CD14-positive monocyte (primary cell): ENCODE results near the gene SESN3. TPM values are rescaled to one million over a fixed set of nuclear protein-coding genes. Genes with fewer than 3 reads are reported as not detected.
A peak's percentile ranks its signal among the peaks of the same experiment; 100 is the strongest.

ENCODE experiments used
- DNase-seq, 3 donors: peaks; one replicate each; pipeline ENCODE4 v3.0.0-alpha.2; 2011 to 2022
- H2AFZ ChIP-seq: 2 replicates; pipeline ENCODE4 v1.6.0; 2012; ENCODE audit warnings: mild to moderate bottlenecking, low read depth, low read length, inconsistent platforms; ENCODE audit not compliant: insufficient read depth, poor library complexity, severe bottlenecking
- H3K27ac ChIP-seq, 2 donors: 1 replicate in 1 of 2; 2 replicates in 1 of 2; pipeline ENCODE4 v1.5.1; 2012 to 2013; ENCODE audit warnings: low read length in 2 of 2, control low read depth in 1 of 2, inconsistent platforms in 1 of 2, low read depth in 1 of 2, mild to moderate bottlenecking in 1 of 2
- H3K27me3 ChIP-seq, 2 donors: one replicate each; pipeline versions ENCODE4 v1.6.0 to v1.6.1; 2011 to 2013; ENCODE audit warnings: low read length in 2 of 2; ENCODE audit not compliant: control insufficient read depth in 2 of 2, insufficient read depth in 2 of 2
- H3K36me3 ChIP-seq, 2 donors: replicated peaks in 1 of 2; 1 replicate in 1 of 2; 2 replicates in 1 of 2; pipeline versions ENCODE4 v1.5.1 to v1.6.1; 2012 to 2013; ENCODE audit warnings: low read length in 2 of 2, control low read depth in 1 of 2, inconsistent platforms in 1 of 2, mild to moderate bottlenecking in 1 of 2; ENCODE audit not compliant: insufficient read depth in 2 of 2, control insufficient read depth in 1 of 2
- H3K4me1 ChIP-seq, 2 donors: 1 replicate in 1 of 2; 2 replicates in 1 of 2; pipeline versions ENCODE4 v1.5.1 to v1.6.1; 2012 to 2013; ENCODE audit warnings: low read length in 2 of 2, control low read depth in 1 of 2, inconsistent platforms in 1 of 2, mild to moderate bottlenecking in 1 of 2, moderate library complexity in 1 of 2; ENCODE audit not compliant: insufficient read depth in 2 of 2, control insufficient read depth in 1 of 2
- H3K4me2 ChIP-seq: replicated peaks from 2 replicates; pipeline ENCODE3; 2012; ENCODE audit warnings: low read length, moderate library complexity, mild to moderate bottlenecking; ENCODE audit not compliant: poor library complexity, severe bottlenecking; ENCODE audit errors: extremely low read depth
- H3K4me3 ChIP-seq, 3 experiments: fragments of 200-600 bp in 1 of 3; sonication (generic) in 1 of 3; replicated peaks in 1 of 3; 1 replicate in 2 of 3; 2 replicates in 1 of 3; pipeline ENCODE4 v1.5.1; 2011 to 2013; ENCODE audit warnings: low read length in 3 of 3, mild to moderate bottlenecking in 3 of 3, control low read depth in 2 of 3, low read depth in 2 of 3, inconsistent platforms in 1 of 3, moderate library complexity in 1 of 3
- H3K79me2 ChIP-seq: 2 replicates; pipeline ENCODE4 v1.6.0; 2012; ENCODE audit warnings: mild to moderate bottlenecking, control low read depth, inconsistent platforms, low read length, moderate library complexity; ENCODE audit not compliant: insufficient read depth
- H3K9ac ChIP-seq: 2 replicates; pipeline ENCODE4 v1.6.0; 2017; ENCODE audit warnings: low read length, mild to moderate bottlenecking; ENCODE audit not compliant: insufficient read depth, poor library complexity, severe bottlenecking
- H3K9me3 ChIP-seq, 2 donors: replicated peaks in 1 of 2; 1 replicate in 1 of 2; 2 replicates in 1 of 2; pipeline versions ENCODE4 v1.5.1 to v1.6.1; 2012 to 2013; ENCODE audit warnings: low read length in 2 of 2, control low read depth in 1 of 2; ENCODE audit not compliant: control insufficient read depth in 1 of 2, insufficient read depth in 1 of 2
- H4K20me1 ChIP-seq: 2 replicates; pipeline ENCODE4 v1.6.0; 2012; ENCODE audit warnings: mild to moderate bottlenecking, low read length, control low read depth, moderate library complexity; ENCODE audit not compliant: insufficient read depth
- H3K27ac Mint-ChIP-seq, 7 donors: one replicate each; pipeline ENCODE4 v1.8.0; 2020; ENCODE audit warnings: mild to moderate bottlenecking in 7 of 7, mixed read lengths in 7 of 7, moderate library complexity in 6 of 7, inconsistent platforms in 2 of 7
- H3K27me3 Mint-ChIP-seq, 3 donors: one replicate each; pipeline ENCODE4 v1.8.0; 2021 to 2022; ENCODE audit warnings: low read depth in 3 of 3, mild to moderate bottlenecking in 3 of 3, mixed read lengths in 3 of 3, moderate library complexity in 3 of 3, inconsistent platforms in 1 of 3
- H3K36me3 Mint-ChIP-seq, 2 donors: one replicate each; pipeline ENCODE4 v1.8.0; 2020; ENCODE audit warnings: mixed read lengths in 2 of 2, inconsistent platforms in 1 of 2, mild to moderate bottlenecking in 1 of 2
- H3K4me1 Mint-ChIP-seq: one replicate; pipeline ENCODE4 v1.8.0; 2020; ENCODE audit warnings: mild to moderate bottlenecking, mixed read lengths
- H3K4me3 Mint-ChIP-seq, 2 donors: one replicate each; pipeline ENCODE4 v1.8.0; 2020; ENCODE audit warnings: mild to moderate bottlenecking in 2 of 2, mixed read lengths in 2 of 2, moderate library complexity in 1 of 2
- H3K9me3 Mint-ChIP-seq, 7 donors: one replicate each; pipeline ENCODE4 v1.8.0; 2020 to 2022; ENCODE audit warnings: mixed read lengths in 7 of 7, mild to moderate bottlenecking in 6 of 7, moderate library complexity in 6 of 7, inconsistent platforms in 2 of 7
- CTCF ChIP-seq: fragments of 200-600 bp; IDR thresholded peaks from one replicate; pipeline ENCODE4 v1.8.0; 2022; ENCODE audit warnings: antibody characterized with exemption, mild to moderate bottlenecking
- WGBS: methylation state at CpG from one replicate; pipeline ENCODE4 v1.1.5; 2013; ENCODE audit warnings: missing lambda C conversion rate; ENCODE audit not compliant: insufficient coverage; 5-methylcytosine and 5-hydroxymethylcytosine counted together
- intact Hi-C, 2 donors: fragments of 100-400 bp; cut with micrococcal nuclease; formaldehyde crosslinking; loops; one replicate each; pipeline versions ENCODE4 v1.15.0 to v1.15.1; 2023
- polyA plus RNA-seq, 3 donors: library from polyadenylated mRNA; depleted of rRNA in 1 of 3; unstranded in 2 of 3; stranded (reverse) in 1 of 3; fragments of 300-500 nt in 2 of 3; fragments of >200 nt in 1 of 3; fragmentation: Illumina TruSeq in 2 of 3; gene quantifications; 1 replicate in 2 of 3; 2 replicates in 1 of 3; pipeline ENCODE4 v1.2.3, GENCODE V29; 2012 to 2021

Gene SESN3
- polyA plus RNA-seq, 3 donors, result 1.1 to 7.4 (median 1.4) TPM

DNA sequence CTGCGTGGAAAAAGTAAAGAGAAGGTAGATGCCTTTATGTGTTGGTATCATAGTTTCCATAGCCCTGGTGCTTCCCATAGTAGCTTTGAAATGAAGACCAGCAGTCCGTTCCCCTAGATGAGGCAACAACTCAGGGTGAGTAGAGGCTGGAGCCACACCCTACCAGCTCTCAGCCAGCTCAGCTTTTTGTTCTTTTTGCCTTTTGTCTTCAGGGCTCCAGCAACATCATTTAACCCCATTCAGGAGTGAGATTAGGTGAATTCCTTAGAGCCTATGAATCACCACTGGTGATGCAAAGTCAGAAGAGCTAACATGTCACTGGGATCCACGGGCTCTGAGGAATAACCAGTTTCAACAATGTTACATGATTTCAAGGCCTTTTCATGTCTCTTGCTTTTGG is 14.0 kb upstream of the SESN3 start:
- peaks cover 46 to 60% of the 10 kb centered on the region in 2 donors for H3K4me1 ChIP-seq
- Mint-ChIP-seq H3K27me3 (no peaks in the 10 kb centered on the region), H3K9me3 (no peaks in the 10 kb centered on the region), H3K4me1 (peaks cover 58% of the 10 kb centered on the region), H3K27ac (peak overlapping the region; percentile 19 to 96 (median 81)), H3K4me3 (peak overlapping the region in 1 of 2 donors; percentile 36), H3K36me3 (no peaks in the 10 kb centered on the region)
- H2AFZ ChIP-seq, result no peak overlapping the region
- H3K9ac ChIP-seq, result no peak overlapping the region
- peak overlapping the region; percentile 24 for H3K4me2 ChIP-seq
- 75% methylated on average over 1 of the region's 3 CpGs for WGBS
- peak; percentile 77 to 92 (median 79) for DNase-seq
- no peaks in the 10 kb centered on the region for H3K9me3 ChIP-seq
- peak overlapping the region in 1 of 2 donors; percentile 68 for H3K27ac ChIP-seq
- no peaks in the 10 kb centered on the region for H3K79me2 ChIP-seq
- H3K36me3 ChIP-seq, result no peaks in the 10 kb centered on the region
- H3K4me3 ChIP-seq, result no peak overlapping the region
- no peak for TF ChIP-seq CTCF
- H3K27me3 ChIP-seq, result no peaks in the 10 kb centered on the region
- H4K20me1 ChIP-seq, result no peaks in the 10 kb centered on the region
- intact Hi-C loops, result no loop called here

DNA sequence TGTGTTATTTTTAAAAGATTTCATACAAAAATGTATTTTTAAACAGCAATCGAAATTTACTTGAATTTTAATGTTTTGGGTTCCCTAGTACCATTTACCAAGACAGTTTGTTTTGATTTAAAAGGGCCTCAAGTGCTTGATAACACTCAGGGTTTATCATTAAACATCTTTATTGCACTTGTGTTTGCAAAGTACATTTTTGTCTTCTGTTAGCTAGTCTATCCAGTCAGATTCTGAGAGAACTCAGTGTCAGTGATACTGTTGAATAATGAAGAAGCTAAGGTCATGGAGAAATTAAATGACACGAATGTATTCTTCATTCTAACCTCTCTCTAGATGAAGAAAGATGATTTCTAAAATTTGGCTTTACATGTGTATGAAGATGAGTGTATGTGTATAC is 12.7 kb upstream of the SESN3 start:
- H3K27me3 ChIP-seq, result no peaks in the 10 kb centered on the region
- peaks cover 48% of the 10 kb centered on the region for H3K4me1 Mint-ChIP-seq
- H3K9me3 Mint-ChIP-seq, result no peaks in the 10 kb centered on the region
- no peak overlapping the region for H3K27ac ChIP-seq
- no peaks in the 10 kb centered on the region for H3K9me3 ChIP-seq
- H3K4me2 ChIP-seq, result no peak overlapping the region
- H2AFZ ChIP-seq, result no peak overlapping the region
- no peaks in the 10 kb centered on the region for H3K79me2 ChIP-seq
- no peaks in the 10 kb centered on the region for H3K36me3 Mint-ChIP-seq
- H3K27me3 Mint-ChIP-seq, result no peaks in the 10 kb centered on the region
- peaks cover 38 to 47% of the 10 kb centered on the region in 2 donors for H3K4me1 ChIP-seq
- H3K4me3 Mint-ChIP-seq, result no peak overlapping the region
- DNase-seq, result no peak
- no peaks in the 10 kb centered on the region for H4K20me1 ChIP-seq
- TF ChIP-seq CTCF, result no peak
- H3K4me3 ChIP-seq, result no peak overlapping the region
- no CpG with 5 or more reads among the region's 2 CpGs for WGBS
- H3K36me3 ChIP-seq, result no peaks in the 10 kb centered on the region
- no peak overlapping the region for H3K9ac ChIP-seq
- intact Hi-C loops, result no loop called here
- no peak overlapping the region for H3K27ac Mint-ChIP-seq
